SU-DHL-6 (cell line): ENCODE data around the gene NACC2.

Experiments
- H2AFZ ChIP-seq: fragments of 200-600 bp; sonication (generic); 2 replicates; pipeline ENCODE4 v1.6.1; 2014; ENCODE audit warnings: low read depth, mild to moderate bottlenecking, moderate library complexity, mixed read lengths, antibody characterized with exemption, low read length; ENCODE audit not compliant: severe bottlenecking
- H3F3A ChIP-seq: fragments of 200-600 bp; shearing (Covaris generic); 2 replicates; pipeline ENCODE4 v1.6.0; 2016; ENCODE audit warnings: antibody characterized with exemption, mild to moderate bottlenecking; ENCODE audit not compliant: insufficient read depth
- H3K27ac ChIP-seq: fragments of 200-600 bp; sonication (generic); 2 replicates; pipeline ENCODE4 v1.5.1; 2016; ENCODE audit warnings: low read depth, mild to moderate bottlenecking, low read length, moderate library complexity, mixed read lengths
- H3K27me3 ChIP-seq: fragments of 200-600 bp; sonication (generic), shearing (Covaris generic); 2 replicates; pipeline ENCODE4 v1.6.0; 2014; ENCODE audit warnings: mild to moderate bottlenecking, low read length
- H3K36me3 ChIP-seq: fragments of 200-600 bp; sonication (generic); 2 replicates; pipeline ENCODE4 v1.6.1; 2014; ENCODE audit warnings: mild to moderate bottlenecking, low read length, mixed read lengths
- H3K4me2 ChIP-seq: fragments of 300-600, 200-600 bp; shearing (Covaris generic), sonication (generic); 2 replicates; pipeline ENCODE4 v1.6.0; 2014; ENCODE audit warnings: low read length, low read depth, mild to moderate bottlenecking; ENCODE audit not compliant: poor library complexity, severe bottlenecking
- H3K4me3 ChIP-seq: fragments of 200-600 bp; sonication (generic); 2 replicates; pipeline ENCODE4 v1.5.1; 2014; ENCODE audit warnings: antibody characterized with exemption, low read length, mild to moderate bottlenecking, mixed read lengths; ENCODE audit not compliant: insufficient read depth, poor library complexity, severe bottlenecking
- H3K79me2 ChIP-seq: fragments of 200-600 bp; sonication (generic); 2 replicates; pipeline ENCODE4 v1.6.1; 2014; ENCODE audit warnings: mild to moderate bottlenecking, low read length, moderate library complexity; ENCODE audit not compliant: insufficient read depth
- H3K9ac ChIP-seq: fragments of 200-600 bp; sonication (generic); 2 replicates; pipeline ENCODE4 v1.7.0; 2014; ENCODE audit warnings: mild to moderate bottlenecking, low read length
- H3K9me2 ChIP-seq: fragments of 200-600 bp; sonication (generic); replicated peaks from 2 replicates; pipeline ENCODE4 v1.6.1; 2014; ENCODE audit warnings: low read length; ENCODE audit not compliant: insufficient read depth
- H3K9me3 ChIP-seq: fragments of 200-600 bp; sonication (generic); 2 replicates; pipeline ENCODE4 v1.6.1; 2014; ENCODE audit warnings: low read length, mixed read lengths; ENCODE audit not compliant: insufficient read depth
- H4K20me1 ChIP-seq: fragments of 200-600 bp; sonication (generic); 2 replicates; pipeline ENCODE4 v1.6.1; 2014; ENCODE audit warnings: low read depth, mild to moderate bottlenecking, antibody characterized with exemption, low read length, moderate library complexity, mixed read lengths
- EZH2phosphoT487 ChIP-seq: fragments of 200-600 bp; sonication (generic), shearing (Covaris generic); conservative IDR thresholded peaks from 2 replicates; pipeline ENCODE4 v1.6.1; 2018; ENCODE audit warnings: mild to moderate bottlenecking, antibody characterized with exemption, low read length, moderate library complexity, mixed read lengths
- TF ChIP-seq, protein P1 (sequence below): fragments of 200-600 bp; sonication (generic); IDR thresholded peaks from one replicate; pipeline ENCODE4 v1.5.1; 2017; ENCODE audit warnings: antibody characterized with exemption, mild to moderate bottlenecking, low read length, moderate library complexity; ENCODE audit not compliant: insufficient read depth, poor library complexity, severe bottlenecking

NACC2 gene

DNA sequence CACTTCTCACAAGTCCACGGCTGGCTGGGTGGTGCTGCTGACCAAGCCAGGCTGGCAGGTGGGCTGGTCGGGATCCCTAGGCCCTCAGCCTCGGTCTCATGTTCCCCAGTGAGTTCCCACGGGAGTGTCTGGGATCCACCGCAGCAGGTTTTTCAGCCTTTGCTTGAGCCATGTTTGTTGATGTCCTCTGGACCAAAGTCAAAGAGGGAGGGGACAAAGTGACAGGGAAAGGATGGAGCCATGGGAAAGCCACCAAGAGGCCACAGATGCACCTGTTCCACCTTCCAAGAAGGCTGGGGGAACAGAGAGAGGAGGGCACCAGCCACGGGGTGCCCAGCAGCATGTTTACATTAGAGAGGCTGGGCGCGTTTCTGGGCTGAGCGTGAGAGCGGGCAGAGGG is 131.2 kb downstream of the NACC2 start:
- Histone ChIP-seq H3K36me3 (no peaks in the 10 kb centered on the region), H3K9me2 (no peaks in the 10 kb centered on the region), H4K20me1 (no peaks in the 10 kb centered on the region), H3K79me2 (peaks cover 18% of the 10 kb centered on the region), H3K9me3 (no peaks in the 10 kb centered on the region), H3F3A (no peaks in the 10 kb centered on the region), H2AFZ (no peak overlapping the region), H3K27me3 (no peaks in the 10 kb centered on the region), H3K4me3 (no peak overlapping the region), H3K9ac (no peak overlapping the region), H3K27ac (no peak overlapping the region), H3K4me2 (no peak overlapping the region)
- TF ChIP-seq, protein P1, sequence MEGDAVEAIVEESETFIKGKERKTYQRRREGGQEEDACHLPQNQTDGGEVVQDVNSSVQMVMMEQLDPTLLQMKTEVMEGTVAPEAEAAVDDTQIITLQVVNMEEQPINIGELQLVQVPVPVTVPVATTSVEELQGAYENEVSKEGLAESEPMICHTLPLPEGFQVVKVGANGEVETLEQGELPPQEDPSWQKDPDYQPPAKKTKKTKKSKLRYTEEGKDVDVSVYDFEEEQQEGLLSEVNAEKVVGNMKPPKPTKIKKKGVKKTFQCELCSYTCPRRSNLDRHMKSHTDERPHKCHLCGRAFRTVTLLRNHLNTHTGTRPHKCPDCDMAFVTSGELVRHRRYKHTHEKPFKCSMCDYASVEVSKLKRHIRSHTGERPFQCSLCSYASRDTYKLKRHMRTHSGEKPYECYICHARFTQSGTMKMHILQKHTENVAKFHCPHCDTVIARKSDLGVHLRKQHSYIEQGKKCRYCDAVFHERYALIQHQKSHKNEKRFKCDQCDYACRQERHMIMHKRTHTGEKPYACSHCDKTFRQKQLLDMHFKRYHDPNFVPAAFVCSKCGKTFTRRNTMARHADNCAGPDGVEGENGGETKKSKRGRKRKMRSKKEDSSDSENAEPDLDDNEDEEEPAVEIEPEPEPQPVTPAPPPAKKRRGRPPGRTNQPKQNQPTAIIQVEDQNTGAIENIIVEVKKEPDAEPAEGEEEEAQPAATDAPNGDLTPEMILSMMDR = no peak
- TF ChIP-seq EZH2phosphoT487 = no peak

DNA sequence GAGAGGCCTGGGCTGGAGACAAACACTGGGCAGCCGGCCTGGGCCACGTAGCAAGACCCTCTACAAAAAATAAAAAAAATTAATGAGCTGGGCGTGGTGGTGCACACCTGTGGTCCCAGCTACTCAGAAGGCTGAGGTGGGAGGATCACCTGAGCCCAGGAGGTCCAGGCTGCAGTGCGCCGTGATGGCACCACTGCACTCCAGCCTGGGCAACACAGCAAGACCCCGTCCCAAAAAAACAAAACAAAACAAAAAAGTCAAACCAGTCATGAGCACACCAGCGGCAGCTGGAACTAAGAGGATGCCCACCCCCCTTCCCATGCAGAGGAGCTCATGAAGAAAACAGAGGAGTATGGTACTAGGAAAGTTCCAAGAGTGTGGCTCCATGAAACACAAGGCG is 131.8 kb downstream of the NACC2 start:
- Histone ChIP-seq H3K4me3 (no peak overlapping the region), H3K4me2 (no peak overlapping the region), H4K20me1 (no peaks in the 10 kb centered on the region), H3K27ac (no peak overlapping the region), H3F3A (no peaks in the 10 kb centered on the region), H3K27me3 (no peaks in the 10 kb centered on the region), H3K36me3 (no peaks in the 10 kb centered on the region), H3K9ac (no peak overlapping the region), H3K79me2 (peaks cover 24% of the 10 kb centered on the region), H3K9me3 (no peaks in the 10 kb centered on the region), H3K9me2 (no peaks in the 10 kb centered on the region), H2AFZ (no peak overlapping the region)
- no peak for TF ChIP-seq EZH2phosphoT487
- TF ChIP-seq, protein P1 = no peak

DNA sequence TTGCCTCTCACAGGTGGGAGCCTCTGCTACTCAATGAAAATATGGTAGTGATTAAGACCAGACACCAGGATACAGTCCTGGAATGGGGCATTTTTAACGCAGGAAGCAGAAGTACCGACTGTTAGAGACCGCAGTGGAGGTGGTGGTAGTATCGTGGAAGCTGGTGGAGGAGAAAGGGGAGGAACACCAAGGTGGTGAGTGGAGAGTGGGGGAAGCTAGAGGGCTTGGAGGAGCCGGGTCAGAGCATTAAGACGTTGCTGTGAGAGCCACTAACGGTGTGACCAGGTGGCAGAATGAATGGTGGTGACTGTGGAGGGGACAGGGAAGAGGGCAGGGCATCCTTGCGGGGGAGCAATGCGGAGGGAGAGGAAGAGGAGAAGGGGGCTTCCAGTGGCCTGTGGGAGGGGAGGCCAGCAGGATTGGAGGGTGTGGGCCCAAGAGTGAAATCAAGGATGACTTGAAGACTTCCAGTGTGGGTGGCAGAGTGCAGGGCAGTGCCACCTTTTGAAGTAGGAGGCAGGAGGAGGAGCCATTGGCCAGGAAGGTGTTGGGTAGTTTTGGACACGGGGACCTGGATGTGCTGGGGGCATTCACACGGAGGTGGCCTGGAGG is 132.3 kb downstream of the NACC2 start:
- H2AFZ ChIP-seq = no peak overlapping the region
- H3K36me3 ChIP-seq = no peaks in the 10 kb centered on the region

More for the DNA sequence above, 132.3 kb downstream of the NACC2 start:
- TF ChIP-seq EZH2phosphoT487 = no peak
- TF ChIP-seq, protein P1 = no peak
- Histone ChIP-seq H4K20me1 (no peaks in the 10 kb centered on the region), H3K9ac (peak overlapping the region; percentile 63; the same call in 1 of the 2 replicates), H3F3A (no peaks in the 10 kb centered on the region), H3K9me3 (no peaks in the 10 kb centered on the region), H3K27me3 (no peaks in the 10 kb centered on the region), H3K27ac (no peak overlapping the region), H3K9me2 (no peaks in the 10 kb centered on the region), H3K4me3 (no peak overlapping the region), H3K79me2 (peaks cover 29% of the 10 kb centered on the region), H3K4me2 (peak overlapping the region; percentile 90)
